ENCODE measurements around the gene CLEC16A.

The CLEC16A gene

DNA sequence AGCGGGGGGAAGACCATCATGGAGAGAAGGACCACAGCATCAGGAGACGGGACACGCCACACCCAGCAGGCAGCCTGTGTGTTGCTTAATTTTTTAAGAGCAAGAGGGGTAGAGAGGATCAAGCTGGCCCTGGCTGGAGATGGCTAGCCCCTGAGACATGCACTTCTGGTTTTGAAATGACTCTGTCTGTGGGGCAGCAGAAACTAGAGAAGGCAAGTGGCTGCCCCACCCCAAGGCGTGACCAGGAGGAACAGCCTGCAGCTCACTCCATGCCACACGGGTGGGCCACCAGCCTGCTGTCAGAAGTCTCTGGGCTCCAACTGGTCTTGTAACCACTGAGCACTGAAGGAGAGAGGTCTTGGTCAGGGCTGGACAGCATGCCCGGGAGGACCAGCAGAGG is 236.1 kb downstream of the CLEC16A start:
- WGBS (ENCODE audit: insufficient coverage, insufficient read length): no CpG with 5 or more reads among the region's 6 CpGs
- no peak for DNase-seq (ENCODE audit: low read depth, low spot score)
- H3K9me3 ChIP-seq (ENCODE audit: control insufficient read depth, insufficient read depth, low read length): no peaks in the 10 kb centered on the region
- peaks cover 3% of the 10 kb centered on the region; the same call in 1 of the 2 replicates for H3K36me3 ChIP-seq (ENCODE audit: control insufficient read depth, insufficient read depth, low read length)
- H3K27me3 ChIP-seq (ENCODE audit: control insufficient read depth, insufficient read depth, low read length): no peaks in the 10 kb centered on the region
- H3K4me1 ChIP-seq (ENCODE audit: control insufficient read depth, insufficient read depth, low read length): peaks cover 8% of the 10 kb centered on the region
- H3K27ac ChIP-seq (ENCODE audit: low read length): no peak overlapping the region
- H3K4me3 ChIP-seq (ENCODE audit: low read length): no peak overlapping the region

GRCh38 chr16:11181242-11181898 is 237.0 kb downstream of the CLEC16A start:
- Histone ChIP-seq H3K27ac (ENCODE audit: low read length) (no peak overlapping the region), H3K9me3 (ENCODE audit: control insufficient read depth, insufficient read depth, low read length) (no peaks in the 10 kb centered on the region), H3K4me1 (ENCODE audit: control insufficient read depth, insufficient read depth, low read length) (peaks cover 8% of the 10 kb centered on the region), H3K27me3 (ENCODE audit: control insufficient read depth, insufficient read depth, low read length) (no peaks in the 10 kb centered on the region), H3K36me3 (ENCODE audit: control insufficient read depth, insufficient read depth, low read length) (peaks cover 3% of the 10 kb centered on the region; the same call in 1 of the 2 replicates), H3K4me3 (ENCODE audit: low read length) (no peak overlapping the region)
- no CpG with 5 or more reads among the region's 20 CpGs for WGBS (ENCODE audit: insufficient coverage, insufficient read length)
- DNase-seq (ENCODE audit: low read depth, low spot score): no peak

GRCh38 chr16:11181899-11182279 is 237.5 kb downstream of the CLEC16A start:
- WGBS (ENCODE audit: insufficient coverage, insufficient read length): no CpG with 5 or more reads among the region's 12 CpGs
- no peak overlapping the region for H3K4me3 ChIP-seq (ENCODE audit: low read length)
- peaks cover 8% of the 10 kb centered on the region for H3K4me1 ChIP-seq (ENCODE audit: control insufficient read depth, insufficient read depth, low read length)

DNA sequence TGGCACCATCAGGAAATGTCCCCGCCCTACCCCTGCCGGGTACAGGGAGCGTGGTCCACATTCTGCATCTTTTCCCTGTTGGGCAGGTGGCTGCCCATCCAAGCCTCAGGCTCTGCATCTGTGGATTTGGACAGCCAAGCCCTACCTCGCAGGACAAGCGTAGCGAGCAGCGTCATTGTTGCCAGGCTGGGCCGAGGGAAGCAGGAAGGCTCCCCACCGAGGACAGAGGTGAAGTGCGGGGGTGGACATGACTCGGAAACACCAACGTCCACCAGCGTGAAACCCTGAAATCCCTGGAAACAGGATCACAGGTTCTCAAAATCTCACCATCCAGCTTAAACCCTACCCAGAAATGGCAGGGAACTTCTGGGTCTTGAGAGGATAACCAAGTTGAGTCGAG is 238.0 kb downstream of the CLEC16A start:
- Histone ChIP-seq H3K4me1 (ENCODE audit: control insufficient read depth, insufficient read depth, low read length) (peaks cover 8% of the 10 kb centered on the region), H3K27ac (ENCODE audit: low read length) (no peak overlapping the region), H3K27me3 (ENCODE audit: control insufficient read depth, insufficient read depth, low read length) (no peaks in the 10 kb centered on the region), H3K36me3 (ENCODE audit: control insufficient read depth, insufficient read depth, low read length) (peaks cover 3% of the 10 kb centered on the region; the same call in 1 of the 2 replicates), H3K4me3 (ENCODE audit: low read length) (no peak overlapping the region), H3K9me3 (ENCODE audit: control insufficient read depth, insufficient read depth, low read length) (no peaks in the 10 kb centered on the region)
- no peak for DNase-seq (ENCODE audit: low read depth, low spot score)
- no CpG with 5 or more reads among the region's 14 CpGs for WGBS (ENCODE audit: insufficient coverage, insufficient read length)

More at GRCh38 chr16:11181899-11182279, 237.5 kb downstream of the CLEC16A start:
- Histone ChIP-seq H3K27ac (ENCODE audit: low read length) (no peak overlapping the region), H3K9me3 (ENCODE audit: control insufficient read depth, insufficient read depth, low read length) (no peaks in the 10 kb centered on the region), H3K27me3 (ENCODE audit: control insufficient read depth, insufficient read depth, low read length) (no peaks in the 10 kb centered on the region), H3K36me3 (ENCODE audit: control insufficient read depth, insufficient read depth, low read length) (peaks cover 3% of the 10 kb centered on the region; the same call in 1 of the 2 replicates)
- no peak for DNase-seq (ENCODE audit: low read depth, low spot score)

DNA sequence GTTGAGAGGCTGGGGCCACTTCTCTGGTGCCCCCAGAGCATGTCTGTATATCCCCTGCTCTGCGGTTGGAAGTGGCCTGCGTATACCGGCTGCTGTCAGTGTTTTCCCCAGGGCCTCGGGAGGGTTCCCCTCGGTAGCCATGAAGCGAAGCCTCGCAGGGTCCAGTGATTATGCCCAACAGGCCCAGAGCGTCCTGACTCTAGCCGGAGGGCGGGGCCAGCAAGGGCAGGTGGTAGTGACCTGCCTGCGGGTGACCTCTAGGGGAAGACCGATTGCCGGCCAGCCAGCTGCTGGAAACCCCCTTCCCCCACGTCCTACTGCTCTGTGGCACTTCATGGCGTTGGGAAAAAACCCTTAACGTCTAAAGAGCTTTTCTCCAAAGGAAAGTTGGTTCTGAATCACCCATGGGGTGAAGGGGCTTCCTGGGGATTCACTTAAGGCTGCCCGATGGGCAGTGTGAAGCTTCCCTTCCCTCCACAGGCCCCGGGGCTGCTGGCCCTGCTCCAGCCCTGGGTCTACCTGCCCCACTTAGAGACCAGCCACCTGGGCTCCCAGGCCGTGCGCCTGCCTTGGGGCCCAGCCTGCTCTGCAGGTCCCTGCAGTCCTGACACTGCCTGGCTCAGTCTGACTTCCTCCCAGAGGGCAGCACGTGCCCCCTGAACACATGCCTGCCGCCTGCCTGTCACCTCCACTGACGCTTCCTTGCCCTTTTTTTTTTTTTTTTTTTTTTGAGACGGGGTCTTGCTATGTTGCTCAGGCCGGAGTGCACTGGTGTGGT is 238.9 kb downstream of the CLEC16A start:
- Histone ChIP-seq H3K9me3 (ENCODE audit: control insufficient read depth, insufficient read depth, low read length) (no peaks in the 10 kb centered on the region), H3K27ac (ENCODE audit: low read length) (no peak overlapping the region), H3K27me3 (ENCODE audit: control insufficient read depth, insufficient read depth, low read length) (no peaks in the 10 kb centered on the region), H3K4me1 (ENCODE audit: control insufficient read depth, insufficient read depth, low read length) (peaks cover 8% of the 10 kb centered on the region), H3K36me3 (ENCODE audit: control insufficient read depth, insufficient read depth, low read length) (peaks cover 3% of the 10 kb centered on the region; the same call in 1 of the 2 replicates), H3K4me3 (ENCODE audit: low read length) (no peak overlapping the region)
- WGBS (ENCODE audit: insufficient coverage, insufficient read length): no CpG with 5 or more reads among the region's 25 CpGs
- no peak for DNase-seq (ENCODE audit: low read depth, low spot score)

DNA sequence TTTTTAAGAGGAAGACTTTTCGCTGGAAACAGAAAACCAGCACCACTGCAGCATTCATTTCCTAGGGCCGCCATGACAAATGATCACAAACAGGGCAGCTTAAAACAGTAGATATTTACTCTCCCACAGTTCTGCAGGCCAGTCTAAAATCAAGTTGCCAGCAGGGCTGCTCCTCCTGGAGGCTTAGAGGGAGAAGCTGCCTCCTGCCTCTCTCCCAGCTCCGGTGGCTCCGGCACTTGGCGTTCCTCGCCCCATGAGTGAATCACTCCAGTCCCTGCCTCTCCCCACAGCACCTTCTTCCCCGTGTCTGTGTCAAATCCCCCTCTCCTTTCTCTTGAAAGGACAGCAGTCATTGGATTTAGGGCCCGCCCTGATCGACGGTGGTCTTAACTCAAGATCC is 239.6 kb downstream of the CLEC16A start:
- WGBS (ENCODE audit: insufficient coverage, insufficient read length): no CpG with 5 or more reads among the region's 10 CpGs
- Histone ChIP-seq H3K9me3 (ENCODE audit: control insufficient read depth, insufficient read depth, low read length) (no peaks in the 10 kb centered on the region), H3K36me3 (ENCODE audit: control insufficient read depth, insufficient read depth, low read length) (peaks cover 3% of the 10 kb centered on the region; the same call in 1 of the 2 replicates), H3K4me3 (ENCODE audit: low read length) (no peak overlapping the region), H3K27ac (ENCODE audit: low read length) (no peak overlapping the region), H3K4me1 (ENCODE audit: control insufficient read depth, insufficient read depth, low read length) (peaks cover 8% of the 10 kb centered on the region), H3K27me3 (ENCODE audit: control insufficient read depth, insufficient read depth, low read length) (no peaks in the 10 kb centered on the region)
- no peak for DNase-seq (ENCODE audit: low read depth, low spot score)

DNA sequence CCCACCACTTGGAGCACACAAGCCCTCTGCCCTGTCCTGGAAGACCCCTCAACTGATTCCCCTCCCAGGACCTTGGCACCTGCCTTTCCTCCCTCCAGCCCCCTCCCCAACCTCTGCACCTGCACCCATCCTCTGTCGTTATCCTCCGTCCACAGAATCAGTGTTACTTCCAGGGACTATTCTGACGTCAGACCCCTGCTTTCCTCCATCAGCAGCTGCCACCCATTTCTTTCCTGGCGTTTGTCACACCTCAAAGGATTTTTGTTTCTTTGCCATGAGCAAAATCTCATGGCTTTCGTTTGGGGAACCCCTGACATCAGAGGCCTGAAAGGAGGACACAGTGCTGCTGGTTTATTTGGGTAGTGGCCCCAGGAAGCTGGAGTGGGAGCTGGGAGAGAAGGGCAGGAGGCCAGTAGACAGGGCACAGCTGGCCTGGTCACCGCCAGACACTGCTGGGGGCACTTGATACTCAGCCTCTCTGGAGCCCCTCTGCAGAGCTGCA is 243.2 kb downstream of the CLEC16A start:
- H3K27me3 ChIP-seq (ENCODE audit: control insufficient read depth, insufficient read depth, low read length): no peaks in the 10 kb centered on the region
- H3K4me3 ChIP-seq (ENCODE audit: low read length): no peak overlapping the region
- no peak for DNase-seq (ENCODE audit: low read depth, low spot score)
- no peak overlapping the region for H3K27ac ChIP-seq (ENCODE audit: low read length)
- H3K9me3 ChIP-seq (ENCODE audit: control insufficient read depth, insufficient read depth, low read length): no peaks in the 10 kb centered on the region
- peaks cover 5% of the 10 kb centered on the region for H3K4me1 ChIP-seq (ENCODE audit: control insufficient read depth, insufficient read depth, low read length)
- no CpG with 5 or more reads among the region's 6 CpGs for WGBS (ENCODE audit: insufficient coverage, insufficient read length)
- no peaks in the 10 kb centered on the region for H3K36me3 ChIP-seq (ENCODE audit: control insufficient read depth, insufficient read depth, low read length)

- Histone ChIP-seq H3K4me1 (ENCODE audit: control insufficient read depth, insufficient read depth, low read length) (no peaks in the 10 kb centered on the region; the same call in 1 of the 2 replicates), H3K9me3 (ENCODE audit: control insufficient read depth, insufficient read depth, low read length) (no peaks in the 10 kb centered on the region), H3K27ac (ENCODE audit: low read length) (no peak overlapping the region), H3K4me3 (ENCODE audit: low read length) (no peak overlapping the region), H3K36me3 (ENCODE audit: control insufficient read depth, insufficient read depth, low read length) (no peaks in the 10 kb centered on the region), H3K27me3 (ENCODE audit: control insufficient read depth, insufficient read depth, low read length) (no peaks in the 10 kb centered on the region)
- WGBS (ENCODE audit: insufficient coverage, insufficient read length): no CpG with 5 or more reads among the region's 23 CpGs
- DNase-seq (ENCODE audit: low read depth, low spot score): no peak
Measured at GRCh38 chr16:11188801-11189740, 244.7 kb downstream of the CLEC16A start.

DNA sequence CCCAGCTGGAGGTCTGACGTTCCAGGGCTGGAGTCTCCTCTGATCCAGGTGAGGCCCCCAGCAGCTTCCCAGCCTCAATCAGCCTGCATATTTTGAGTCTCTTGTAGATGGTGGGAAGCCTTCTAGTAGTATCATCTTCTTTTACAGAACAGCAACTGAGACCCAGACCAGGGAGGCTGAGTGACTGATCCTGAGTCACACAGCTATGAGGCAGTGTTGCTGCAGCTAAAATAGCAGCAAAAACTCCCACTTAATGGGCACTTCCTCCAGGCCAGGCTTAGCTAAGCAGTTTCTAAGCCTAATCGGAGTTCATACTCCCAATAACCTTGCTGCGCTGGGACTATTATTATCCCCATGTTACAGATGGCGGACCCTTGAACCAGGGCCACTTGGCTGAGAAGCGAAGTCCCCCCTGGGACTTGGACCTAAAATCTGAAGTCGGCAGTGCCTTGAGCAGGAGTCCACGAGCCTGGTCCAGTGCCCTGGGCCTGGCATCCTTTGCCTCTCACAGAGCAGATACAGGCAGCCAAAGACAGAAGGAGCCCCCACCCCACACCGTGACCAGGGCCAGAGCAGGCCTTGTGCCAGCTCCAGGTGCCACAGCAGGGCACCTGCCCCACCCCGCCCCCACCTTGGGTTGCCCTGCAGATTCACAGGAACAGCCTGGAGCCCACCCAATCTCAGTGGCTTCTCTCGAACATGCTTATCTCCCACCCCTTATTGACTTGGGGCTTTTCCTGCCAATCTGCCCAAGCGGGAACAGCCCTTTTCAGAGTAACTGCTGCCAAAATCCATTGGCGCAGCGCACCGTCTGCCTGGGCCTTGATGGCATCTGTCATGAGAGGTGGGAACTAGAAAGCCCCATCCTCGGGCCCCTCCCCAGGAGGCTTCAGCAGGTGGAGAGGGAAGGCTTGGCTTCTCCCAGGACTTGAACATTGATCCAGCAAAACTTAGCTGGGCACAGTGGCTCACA is 246.5 kb downstream of the CLEC16A start:
- no peak overlapping the region for H3K27ac ChIP-seq (ENCODE audit: low read length)
- DNase-seq (ENCODE audit: low read depth, low spot score): no peak
- no peak overlapping the region for H3K4me3 ChIP-seq (ENCODE audit: low read length)
- no peaks in the 10 kb centered on the region for H3K9me3 ChIP-seq (ENCODE audit: control insufficient read depth, insufficient read depth, low read length)
- no CpG with 5 or more reads among the region's 15 CpGs for WGBS (ENCODE audit: insufficient coverage, insufficient read length)
- no peaks in the 10 kb centered on the region; the same call in 1 of the 2 replicates for H3K4me1 ChIP-seq (ENCODE audit: control insufficient read depth, insufficient read depth, low read length)
- H3K27me3 ChIP-seq (ENCODE audit: control insufficient read depth, insufficient read depth, low read length): no peaks in the 10 kb centered on the region
- no peaks in the 10 kb centered on the region for H3K36me3 ChIP-seq (ENCODE audit: control insufficient read depth, insufficient read depth, low read length)
